GM18526 (cell line): ENCODE data around the gene CHGA.

Source experiments
- POLR2A ChIP-seq: IDR thresholded peaks from 3 replicates; pipeline ENCODE4 v1.6.1; 2011; ENCODE audit not compliant: insufficient read length; ENCODE audit errors: extremely low read depth

Gene CHGA

DNA sequence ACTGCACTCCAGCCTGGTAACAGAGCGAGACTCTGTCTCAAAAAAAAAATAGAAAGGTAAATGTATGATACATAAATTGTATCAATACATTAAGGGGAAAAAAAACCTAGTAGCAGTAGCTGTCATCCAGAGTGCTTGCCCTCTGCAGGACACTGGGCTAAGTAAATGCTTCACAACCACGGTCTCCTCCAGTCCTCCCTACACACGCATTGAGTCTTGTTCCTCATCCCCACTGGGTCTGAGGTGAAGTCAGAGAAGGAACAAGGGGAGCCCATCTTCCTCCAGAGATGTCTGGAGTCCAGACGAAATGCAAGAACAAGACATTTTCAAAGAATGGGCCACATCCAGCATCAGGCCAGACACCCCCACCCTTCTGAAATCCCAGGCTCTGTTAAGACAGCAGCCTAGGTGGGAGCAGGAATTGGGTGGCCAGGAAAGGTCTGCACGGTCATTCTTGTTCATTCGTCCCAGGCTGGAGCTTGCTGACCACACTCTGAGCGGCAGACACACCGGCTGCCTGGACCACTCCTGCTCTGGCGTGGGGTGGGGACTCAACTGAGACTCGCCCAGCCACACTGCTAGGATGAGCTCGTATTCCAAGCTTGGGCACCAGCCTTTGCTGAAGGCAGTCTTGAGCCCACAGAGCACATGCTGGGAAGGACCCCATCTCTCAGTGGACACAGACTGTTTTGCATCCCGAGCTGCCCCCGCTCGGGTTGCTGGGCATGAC is 45.5 kb downstream of the CHGA start:
- TF ChIP-seq POLR2A, result no peak

DNA sequence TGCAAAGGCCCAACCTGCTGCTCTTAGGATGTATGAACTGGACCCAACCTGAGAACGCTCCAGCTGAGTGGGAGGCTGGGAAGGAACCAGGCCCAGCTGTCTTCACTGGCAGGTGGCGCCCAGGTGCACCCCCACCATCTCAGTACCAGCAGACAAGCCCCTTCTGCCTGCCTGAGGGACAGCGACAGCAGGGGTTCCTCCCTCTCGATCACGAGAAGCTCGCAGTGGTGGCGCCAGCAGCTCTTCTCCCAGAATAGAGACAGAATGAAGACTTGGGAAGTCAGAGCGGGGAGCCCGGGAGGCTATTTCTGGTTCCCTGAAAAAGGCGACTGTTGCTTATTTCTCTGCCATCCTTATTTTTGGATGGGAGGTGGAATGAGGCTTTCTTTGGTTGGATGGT is 46.5 kb downstream of the CHGA start:
- no peak for TF ChIP-seq POLR2A

DNA sequence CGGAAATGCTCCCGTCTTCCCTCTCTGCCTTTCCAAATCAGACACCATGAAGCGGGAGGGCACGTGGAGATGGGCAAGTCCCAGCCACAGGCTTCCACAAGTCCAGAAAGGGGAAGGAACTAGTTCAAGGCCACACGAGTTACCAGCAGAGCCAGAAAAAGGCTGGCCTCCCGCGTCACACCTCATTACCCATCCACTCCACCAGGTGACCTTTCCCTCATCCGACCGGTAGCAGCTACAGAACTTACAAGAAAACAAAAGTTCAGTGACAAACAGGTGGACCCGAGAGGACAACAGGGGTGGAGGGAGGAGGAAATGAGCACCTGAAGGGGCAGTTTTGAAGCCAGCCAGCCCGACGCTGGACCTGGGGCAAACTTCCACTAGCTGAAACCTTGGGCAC is 46.9 kb downstream of the CHGA start:
- no peak for TF ChIP-seq POLR2A

DNA sequence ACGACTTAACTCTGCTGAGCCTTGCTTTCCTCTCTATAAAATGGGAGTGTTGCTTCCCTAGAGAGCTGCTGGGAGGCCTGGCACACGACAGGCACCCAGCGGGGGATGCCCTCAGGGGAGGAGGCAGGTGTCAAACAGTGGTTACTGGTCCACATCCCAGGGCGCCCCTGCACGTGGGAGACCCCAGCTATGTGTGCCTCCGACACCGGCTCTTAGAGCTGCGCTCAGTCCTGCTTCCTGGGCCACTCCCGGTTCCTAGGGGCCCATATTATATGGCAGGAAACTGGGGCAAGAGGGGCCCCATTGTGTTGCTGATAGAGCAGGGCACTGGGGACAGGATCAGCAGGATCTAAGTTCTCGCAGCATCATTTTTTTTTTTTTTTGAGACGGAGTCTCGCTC is 47.3 kb downstream of the CHGA start:
- no peak for TF ChIP-seq POLR2A

- no peak for TF ChIP-seq POLR2A
These were observed 48.7 kb downstream of the CHGA start for GRCh38 chr14:92971601-92972180.

GRCh38 chr14:92973261-92973797 is 50.4 kb downstream of the CHGA start:
- TF ChIP-seq POLR2A, result no peak

DNA sequence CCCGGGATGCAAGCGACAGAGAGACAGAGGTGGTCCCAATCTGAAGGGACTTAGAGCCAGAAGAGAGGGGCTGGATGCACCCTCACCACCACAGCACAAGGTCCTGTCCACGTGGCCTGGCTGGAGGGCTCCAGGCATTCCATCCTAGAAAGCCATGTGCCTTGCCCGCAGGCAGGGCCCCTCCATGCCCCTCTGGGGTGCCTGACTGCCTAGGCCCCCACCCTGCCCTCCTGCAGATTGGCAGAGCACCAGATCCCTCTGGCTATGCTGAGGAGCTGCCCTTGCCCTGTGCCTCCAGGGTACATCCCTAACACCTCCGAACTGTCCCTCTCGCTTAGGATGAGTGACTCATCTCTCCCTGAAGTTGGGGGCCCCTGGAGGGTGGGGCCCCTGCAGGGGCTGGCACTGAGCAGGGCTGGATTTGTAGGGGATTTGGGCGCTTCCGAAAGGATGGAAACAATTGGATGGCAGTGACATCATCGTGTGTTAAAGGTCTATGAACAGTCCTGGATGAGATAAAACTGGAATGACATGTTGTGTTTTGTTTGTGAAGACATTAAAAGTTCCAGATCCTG is 50.9 kb downstream of the CHGA start:
- no peak for TF ChIP-seq POLR2A

DNA sequence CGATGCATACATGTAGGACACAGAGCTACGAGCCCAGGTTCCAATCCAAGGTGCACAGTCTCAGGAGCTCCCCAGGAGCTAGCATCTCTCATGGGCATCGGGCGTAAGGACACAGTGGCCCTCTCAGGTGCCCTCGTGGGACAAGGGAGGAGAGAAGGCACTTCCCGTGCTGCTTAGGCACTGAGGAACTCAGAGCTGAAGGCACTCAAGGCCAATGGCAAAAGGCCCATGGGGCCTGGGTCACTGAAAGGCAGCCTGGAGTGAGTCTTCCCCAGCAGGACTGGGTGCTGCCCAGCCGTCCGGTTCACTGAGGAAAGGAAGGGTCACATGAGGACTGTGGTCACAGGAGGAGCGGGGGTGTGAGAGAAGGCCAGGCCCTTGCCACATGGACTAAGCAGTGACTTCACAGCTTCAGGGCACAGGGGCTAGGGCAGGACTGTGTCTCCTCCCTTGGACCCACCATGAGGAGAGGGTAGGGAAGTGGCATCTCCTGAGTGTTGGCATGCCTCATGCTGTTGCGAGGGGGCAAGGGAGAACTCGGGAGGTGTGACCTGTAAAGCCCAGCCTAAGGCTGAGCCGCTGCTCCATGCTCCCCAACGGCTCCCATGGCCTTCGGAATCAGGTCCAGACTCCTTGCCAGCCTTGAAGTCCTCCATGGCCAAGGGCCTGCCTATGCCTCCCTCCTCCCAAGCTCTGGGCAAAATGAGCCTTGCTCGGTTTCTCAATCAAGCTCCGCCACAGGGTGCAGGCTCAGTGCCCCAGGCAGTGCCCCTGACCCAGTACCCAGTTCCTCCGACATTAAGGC is 51.8 kb downstream of the CHGA start:
- no peak for TF ChIP-seq POLR2A

DNA sequence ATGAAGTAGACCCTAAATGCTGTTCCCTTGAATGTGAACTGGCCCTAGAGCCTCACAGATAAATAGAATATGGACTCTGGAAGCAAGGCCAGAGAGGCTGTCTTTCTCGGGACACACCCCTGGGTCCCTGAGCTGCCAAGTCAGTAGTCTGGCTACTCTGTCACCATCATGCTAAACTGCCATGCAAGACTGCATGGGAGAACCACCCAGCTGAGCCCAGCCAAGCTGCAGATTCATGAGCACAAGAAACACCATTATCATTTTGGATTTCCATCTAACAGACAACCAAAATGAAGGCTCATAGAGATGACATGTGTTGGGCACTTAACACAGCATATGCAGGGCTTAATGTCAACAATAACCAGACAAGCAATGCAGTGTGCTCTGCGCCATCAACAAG is 53.3 kb downstream of the CHGA start:
- TF ChIP-seq POLR2A, result no peak

GRCh38 chr14:92978229-92979021 is 55.5 kb downstream of the CHGA start:
- no peak for TF ChIP-seq POLR2A

DNA sequence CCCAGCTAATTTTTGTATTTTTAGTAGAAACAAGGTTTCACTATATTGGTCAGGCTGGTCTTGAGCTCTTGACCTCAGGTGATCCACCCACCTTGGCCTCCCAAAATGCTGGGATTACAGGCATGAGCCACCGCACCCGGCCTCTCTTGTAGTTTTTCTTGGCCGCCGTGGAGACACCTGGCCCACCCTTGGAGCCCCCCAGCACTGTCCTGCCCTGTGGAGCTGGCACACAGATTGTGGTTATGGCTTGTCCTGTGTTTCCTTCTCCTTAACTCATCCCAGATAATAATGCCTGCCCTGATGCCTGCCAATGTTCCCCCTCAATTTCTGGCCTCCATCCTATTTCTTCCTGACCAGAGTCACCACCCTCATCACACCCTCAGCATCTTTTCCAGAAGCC is 57.9 kb downstream of the CHGA start:
- no peak for TF ChIP-seq POLR2A

DNA sequence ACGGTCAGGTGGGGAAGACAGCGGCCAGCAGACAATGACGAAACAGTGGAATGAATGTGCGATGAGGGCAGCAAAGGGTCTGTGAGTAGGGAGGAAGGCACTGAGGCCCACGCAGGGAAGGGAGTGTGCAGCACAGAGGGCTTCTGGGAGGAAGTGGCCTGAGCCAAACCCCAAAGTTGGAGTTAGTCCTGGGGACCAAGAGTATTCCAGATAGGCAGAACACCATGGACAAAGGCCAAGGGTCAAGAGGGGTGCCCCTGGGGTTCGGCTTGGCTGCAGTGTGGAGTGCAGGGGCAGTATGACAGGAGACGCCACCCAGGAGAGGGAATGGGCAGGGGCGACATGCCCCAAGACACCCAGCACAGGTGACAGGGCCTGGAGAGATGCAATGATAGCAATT is 58.8 kb downstream of the CHGA start:
- TF ChIP-seq POLR2A, result no peak

- TF ChIP-seq POLR2A, result no peak
These were observed 60.0 kb downstream of the CHGA start for GRCh38 chr14:92982956-92983355.

- no peak for TF ChIP-seq POLR2A
These were observed 61.3 kb downstream of the CHGA start for GRCh38 chr14:92984082-92984788.
